HK-2 (cell line): ENCODE measurements around the gene PRMT1.

Source experiments
- DNase-seq: peaks from one replicate; pipeline ENCODE4 v3.0.0-alpha.2; 2018; ENCODE audit not compliant: unreplicated experiment

PRMT1 gene

DNA sequence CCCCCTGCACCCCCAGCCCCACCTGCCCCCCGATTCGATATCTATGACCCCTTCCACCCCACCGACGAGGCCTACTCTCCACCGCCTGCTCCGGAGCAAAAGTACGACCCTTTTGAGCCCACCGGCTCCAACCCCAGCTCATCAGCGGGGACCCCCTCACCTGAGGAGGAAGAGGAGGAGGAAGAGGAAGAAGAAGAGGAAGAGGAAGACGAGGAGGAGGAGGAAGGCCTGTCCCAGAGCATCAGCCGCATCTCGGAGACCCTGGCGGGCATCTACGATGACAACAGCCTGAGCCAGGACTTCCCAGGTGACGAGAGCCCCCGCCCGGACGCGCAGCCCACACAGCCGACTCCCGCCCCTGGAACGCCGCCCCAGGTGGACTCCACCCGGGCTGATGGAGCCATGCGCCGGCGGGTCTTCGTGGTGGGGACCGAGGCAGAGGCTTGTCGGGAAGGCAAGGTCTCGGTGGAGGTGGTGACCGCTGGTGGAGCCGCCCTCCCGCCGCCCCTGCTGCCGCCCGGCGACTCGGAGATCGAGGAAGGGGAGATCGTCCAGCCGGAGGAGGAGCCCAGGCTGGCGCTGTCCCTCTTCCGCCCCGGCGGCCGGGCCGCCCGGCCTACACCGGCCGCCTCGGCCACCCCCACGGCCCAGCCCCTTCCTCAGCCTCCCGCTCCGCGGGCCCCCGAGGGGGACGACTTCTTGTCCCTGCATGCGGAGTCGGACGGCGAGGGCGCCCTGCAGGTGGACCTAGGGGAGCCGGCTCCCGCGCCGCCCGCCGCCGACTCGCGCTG lies 25.8 kb upstream of the PRMT1 start:
- no peak for DNase-seq

DNA sequence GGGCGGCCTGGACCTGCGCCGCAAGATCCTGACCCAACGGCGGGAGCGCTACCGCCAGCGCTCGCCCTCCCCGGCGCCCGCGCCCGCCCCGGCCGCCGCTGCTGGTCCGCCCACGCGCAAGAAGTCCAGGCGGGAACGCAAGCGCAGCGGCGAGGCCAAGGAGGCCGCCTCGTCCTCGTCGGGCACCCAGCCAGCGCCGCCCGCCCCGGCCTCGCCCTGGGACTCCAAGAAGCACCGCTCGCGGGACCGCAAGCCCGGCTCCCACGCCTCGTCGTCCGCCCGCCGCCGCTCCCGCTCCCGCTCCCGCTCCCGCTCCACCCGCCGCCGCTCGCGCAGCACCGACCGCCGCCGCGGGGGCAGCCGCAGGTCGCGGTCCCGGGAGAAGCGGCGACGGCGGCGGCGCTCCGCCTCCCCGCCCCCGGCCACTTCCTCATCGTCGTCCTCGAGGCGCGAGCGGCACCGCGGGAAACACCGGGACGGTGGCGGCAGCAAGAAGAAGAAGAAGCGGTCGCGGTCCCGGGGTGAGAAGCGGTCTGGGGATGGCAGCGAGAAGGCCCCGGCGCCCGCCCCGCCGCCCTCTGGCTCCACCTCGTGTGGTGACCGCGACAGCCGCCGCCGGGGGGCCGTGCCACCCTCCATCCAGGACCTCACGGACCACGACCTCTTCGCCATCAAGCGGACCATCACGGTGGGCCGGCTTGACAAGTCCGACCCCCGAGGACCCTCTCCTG lies 25.1 kb upstream of the PRMT1 start:
- no peak for DNase-seq

DNA sequence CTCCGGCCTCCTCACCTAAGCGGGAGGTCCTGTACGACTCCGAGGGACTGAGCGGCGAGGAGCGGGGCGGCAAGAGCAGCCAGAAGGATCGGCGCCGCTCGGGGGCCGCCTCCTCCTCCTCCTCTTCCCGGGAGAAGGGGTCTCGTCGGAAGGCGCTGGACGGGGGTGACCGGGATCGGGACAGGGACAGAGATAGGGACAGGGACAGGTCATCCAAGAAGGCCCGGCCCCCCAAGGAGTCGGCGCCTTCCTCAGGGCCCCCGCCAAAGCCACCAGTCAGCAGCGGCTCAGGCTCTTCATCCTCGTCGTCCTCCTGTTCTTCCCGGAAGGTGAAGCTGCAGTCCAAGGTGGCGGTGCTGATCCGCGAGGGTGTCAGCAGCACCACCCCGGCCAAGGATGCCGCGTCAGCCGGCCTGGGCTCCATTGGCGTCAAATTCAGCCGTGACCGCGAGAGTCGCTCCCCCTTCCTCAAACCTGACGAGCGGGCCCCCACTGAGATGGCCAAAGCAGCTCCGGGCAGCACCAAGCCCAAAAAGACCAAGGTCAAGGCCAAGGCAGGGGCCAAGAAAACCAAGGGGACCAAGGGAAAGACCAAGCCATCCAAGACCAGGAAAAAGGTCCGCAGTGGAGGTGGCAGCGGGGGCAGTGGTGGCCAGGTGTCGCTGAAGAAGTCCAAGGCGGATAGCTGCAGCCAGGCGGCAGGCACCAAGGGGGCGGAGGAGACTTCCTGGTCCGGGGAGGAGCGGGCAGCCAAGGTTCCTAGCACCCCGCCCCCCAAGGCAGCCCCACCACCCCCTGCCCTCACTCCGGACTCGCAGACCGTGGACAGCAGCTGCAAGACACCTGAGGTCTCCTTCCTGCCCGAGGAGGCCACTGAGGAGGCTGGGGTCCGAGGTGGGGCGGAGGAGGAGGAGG lies 24.3 kb upstream of the PRMT1 start:
- no peak for DNase-seq

DNA sequence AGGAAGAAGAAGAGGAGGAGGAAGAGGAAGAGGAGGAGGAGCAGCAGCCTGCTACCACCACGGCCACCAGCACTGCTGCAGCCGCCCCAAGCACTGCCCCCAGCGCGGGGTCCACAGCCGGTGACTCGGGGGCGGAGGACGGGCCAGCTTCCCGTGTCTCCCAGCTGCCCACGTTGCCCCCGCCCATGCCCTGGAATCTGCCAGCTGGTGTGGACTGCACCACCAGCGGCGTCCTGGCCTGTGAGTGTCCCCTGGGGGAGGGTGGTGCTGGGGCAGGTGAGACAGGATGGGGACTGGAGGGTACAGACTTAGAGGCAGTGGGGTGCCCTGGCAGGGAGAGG lies 23.6 kb upstream of the PRMT1 start:
- DNase-seq, result no peak

DNA sequence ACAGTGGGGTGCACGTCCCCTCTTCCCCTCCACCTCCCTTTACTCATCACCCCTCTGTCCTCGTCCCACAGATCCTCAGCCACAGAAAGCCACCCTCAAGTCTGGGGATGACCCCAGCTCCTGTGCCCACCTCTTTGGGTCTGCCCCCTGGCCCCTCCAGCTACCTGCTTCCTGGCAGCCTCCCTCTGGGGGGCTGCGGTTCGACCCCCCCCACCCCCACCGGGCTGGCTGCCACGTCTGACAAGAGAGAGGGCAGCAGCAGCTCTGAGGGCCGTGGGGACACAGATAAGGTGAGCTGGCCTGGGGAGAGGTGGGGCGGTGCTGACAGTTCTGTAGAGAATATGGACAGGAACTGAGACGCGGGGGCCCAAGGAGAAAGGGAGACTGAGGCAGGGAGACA lies 22.5 kb upstream of the PRMT1 start:
- no peak for DNase-seq

DNA sequence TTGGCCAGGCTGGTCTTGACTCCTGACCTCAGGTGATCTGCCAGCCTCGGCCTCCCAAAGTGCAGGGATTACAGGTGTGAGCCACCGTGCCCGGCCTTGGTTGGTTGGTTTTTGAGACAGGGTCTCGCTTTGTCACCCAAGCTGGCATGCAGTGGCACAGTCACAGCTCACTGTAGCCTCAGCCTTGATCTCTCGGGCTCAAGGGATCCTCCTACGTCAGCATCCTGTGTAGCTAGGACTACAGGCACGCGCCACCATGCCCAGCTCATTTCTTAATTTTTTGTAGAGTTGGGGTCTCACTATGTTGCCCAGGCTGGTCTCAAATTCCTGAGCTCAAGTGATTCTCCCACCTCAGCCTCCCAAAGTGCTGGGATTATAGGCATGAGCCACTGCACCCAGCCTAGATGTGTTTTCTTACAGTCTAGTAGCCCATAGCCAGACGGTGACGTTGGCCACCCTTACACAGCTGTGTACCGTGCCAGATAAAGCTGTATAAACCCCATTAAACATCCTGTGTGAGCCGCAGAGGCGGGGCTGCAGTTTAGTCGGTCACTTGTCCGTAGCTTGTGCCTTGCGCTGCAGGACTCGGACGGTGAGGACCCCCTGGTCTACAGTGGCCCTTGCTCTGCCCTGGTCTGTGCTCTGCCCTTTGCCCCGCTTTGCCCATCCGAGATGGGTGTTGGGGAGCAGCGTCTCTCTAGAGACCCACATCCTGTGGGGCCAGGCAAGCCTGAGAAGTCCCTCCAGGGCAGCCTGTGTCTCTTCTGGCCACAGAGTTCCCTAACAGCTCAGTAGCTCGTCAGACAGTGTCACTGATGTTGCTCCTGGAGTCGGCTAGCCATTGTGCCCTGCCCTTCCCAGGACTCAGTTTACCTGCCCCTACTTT lies 21.3 kb upstream of the PRMT1 start:
- no peak for DNase-seq

DNA sequence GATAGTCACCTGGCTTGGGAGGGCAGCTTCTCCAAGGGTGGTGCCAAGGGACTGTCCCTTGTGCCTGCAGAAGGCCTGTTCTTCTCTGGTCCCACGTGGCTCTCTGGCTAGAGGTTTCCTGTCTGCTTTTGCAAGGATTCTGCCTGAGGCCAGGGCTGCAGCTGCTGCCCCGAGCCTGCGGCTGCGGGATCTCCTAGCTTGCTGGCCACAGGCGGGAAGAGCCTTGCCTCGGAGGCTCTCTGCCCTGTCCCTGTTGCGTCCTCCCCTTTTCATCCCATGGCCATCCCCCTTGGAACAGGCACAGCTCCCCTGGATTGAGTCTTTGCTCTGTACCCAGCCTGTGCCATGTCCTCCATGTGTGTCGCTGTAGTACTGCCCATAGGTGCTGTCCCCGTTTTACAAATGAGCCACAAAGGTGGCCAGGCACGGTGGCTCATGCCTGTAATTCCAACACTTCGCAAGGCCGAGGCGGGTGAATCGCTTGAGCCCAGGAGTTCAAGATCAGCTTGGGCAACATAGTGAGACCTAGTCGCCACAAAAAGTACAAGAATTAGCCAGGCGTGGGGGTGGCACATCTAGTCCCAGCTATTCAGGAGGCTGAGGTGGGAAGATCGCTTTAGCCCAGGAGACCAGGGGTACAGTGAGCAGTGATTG lies 20.5 kb upstream of the PRMT1 start:
- DNase-seq, result no peak

DNA sequence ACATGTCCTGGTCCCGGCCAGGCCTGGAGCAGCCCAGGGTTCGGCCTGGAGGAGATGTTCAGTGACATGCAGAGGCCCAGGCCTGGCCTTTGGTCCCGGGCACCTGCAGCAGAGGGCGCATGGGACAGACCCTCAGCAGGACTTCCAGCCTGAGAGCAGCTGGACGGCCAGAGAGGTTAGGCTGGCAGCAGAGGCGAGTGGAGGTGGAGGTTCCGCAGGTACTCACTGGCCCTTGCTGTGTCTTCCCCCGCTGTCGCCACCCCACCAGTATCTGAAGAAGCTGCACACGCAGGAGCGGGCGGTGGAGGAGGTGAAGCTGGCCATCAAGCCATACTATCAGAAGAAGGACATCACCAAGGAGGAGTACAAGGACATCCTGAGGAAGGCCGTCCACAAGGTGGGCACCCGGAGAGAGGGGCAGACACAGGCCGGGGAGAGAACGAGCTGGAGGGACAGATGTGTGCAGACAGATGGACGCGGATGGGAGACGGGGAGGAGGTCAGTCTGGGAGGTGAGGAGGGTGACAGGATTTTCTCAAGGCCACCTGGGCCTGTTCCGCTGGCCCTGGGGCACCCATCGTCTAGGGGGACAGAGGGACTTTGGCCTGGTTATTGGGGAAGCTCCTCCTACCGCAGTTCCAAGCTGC lies 19.5 kb upstream of the PRMT1 start:
- no peak for DNase-seq

DNA sequence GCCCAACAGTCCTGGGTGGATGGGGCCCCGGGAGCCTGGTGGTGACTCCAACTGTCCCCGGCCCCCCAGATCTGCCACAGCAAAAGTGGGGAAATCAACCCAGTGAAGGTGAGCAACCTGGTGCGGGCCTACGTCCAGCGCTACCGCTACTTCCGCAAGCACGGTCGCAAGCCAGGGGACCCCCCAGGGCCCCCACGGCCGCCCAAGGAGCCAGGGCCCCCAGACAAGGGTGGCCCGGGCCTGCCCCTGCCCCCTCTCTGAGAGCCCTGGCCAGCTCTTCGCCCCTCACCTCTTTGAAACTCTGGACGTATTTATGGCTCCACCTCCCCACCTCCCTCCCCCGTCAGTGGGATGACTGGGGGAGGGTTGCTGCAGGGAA lies 18.9 kb upstream of the PRMT1 start:
- DNase-seq, result no peak

DNA sequence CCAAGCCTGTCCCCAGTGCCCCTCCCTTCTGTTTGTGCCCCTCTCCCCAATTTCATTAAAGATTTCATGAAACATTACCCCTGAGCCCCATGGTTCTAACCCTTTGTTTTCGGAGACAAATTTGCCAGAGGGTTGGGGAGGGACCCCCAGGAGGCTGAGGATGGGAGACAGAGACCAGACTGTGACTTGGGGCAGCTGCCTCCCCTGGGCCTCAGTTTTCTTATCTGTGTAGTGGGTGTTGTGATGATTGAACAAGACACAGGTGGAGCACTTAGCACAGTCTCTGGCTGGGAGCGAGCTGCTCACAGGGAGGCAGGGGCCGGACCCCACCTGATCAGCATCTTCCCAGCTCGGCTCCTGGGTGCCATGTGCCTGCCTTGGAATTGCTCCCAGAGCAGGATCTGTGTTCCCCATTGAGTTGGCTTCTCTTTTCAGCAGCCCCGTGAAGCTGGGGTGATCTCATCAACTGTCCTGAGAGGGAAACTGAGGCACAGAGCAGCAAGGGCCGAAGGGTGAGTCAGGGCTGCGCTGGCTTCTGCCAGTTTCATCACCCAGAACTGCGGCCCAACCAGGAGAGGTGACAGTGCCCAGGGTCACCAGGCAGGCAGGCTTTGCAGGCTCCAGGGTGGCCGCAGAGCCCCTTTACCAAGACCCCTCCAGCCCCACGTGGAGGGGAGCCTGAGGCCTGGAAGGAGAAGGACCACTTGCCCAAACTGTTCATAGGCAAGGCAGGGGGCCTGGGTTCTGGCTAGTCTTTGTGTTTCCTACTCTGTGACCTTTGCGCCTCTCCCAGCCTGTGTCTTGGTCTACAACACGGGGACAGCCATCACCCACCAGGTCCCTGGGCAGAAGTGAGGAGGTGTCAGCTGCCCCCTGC lies 18.3 kb upstream of the PRMT1 start:
- DNase-seq, result no peak

DNA sequence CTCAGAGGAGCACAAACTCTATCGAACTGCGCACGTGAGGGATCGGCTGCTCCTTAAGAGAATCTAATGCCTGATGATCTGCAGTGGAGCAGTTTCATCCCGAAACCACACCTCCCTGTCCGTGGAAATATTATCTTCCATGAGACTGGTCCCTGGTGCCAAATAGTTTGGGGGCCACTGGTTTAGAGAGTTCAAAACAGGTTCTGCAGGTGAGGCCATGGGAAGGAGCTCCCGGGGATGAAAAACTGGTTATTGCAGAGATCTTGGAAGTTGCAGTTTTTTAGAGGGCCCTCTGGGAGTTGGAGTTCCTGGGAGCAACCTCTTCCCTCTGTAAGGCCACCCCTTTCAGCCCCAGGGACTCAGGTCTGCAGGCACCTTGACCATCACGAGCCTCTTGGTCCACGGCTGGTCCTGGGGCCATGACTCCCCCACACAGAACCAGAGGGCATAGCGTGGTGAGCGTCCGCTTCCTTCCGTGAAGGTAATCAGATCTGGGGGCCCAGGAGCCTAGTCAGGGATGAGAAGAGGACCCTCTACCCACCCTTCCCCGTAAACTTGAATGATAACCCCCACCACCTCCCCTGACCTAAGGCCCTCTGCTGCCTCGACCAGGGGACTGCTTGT lies 16.6 kb upstream of the PRMT1 start:
- no peak for DNase-seq

DNA sequence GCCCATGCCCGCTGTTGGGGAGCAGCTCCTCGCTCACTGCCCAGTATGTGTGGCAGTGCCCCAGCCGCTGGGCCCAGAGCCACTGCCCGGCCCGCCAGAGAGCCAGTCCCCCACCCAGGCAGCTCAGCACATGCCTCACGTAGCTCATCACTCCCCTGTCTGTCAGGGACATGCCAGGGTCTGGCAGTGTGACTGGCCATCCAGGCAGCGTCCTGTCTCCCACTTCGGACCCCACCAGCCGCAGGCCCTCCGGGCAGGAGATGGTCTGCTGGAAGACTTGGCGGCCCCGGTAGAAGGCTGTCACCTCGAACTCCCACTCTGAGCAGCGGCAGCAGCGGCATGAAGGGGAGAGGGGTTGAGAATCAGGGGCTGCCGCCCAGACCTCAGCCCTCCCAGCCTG lies 15.1 kb upstream of the PRMT1 start:
- DNase-seq, result no peak

DNA sequence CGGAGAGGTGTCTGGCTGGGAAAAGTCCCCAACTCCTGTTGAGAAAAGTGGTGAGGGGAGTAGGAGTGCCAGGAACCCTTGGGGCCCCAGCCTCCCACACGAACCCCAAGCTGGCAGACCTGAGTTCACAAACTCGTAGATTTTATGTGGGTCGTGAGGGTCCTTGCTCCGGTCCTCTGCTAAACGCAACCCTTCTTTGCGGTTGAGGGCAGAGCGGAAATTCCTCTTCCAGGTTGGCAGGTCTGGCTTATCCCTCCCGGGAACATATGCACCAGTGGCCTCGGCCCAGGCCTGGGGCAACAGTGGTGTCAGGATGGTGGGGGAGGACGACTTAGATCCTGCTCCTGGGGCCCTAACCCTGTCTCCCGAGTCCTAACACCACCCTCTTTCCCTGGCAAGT lies 13.8 kb upstream of the PRMT1 start:
- no peak for DNase-seq

DNA sequence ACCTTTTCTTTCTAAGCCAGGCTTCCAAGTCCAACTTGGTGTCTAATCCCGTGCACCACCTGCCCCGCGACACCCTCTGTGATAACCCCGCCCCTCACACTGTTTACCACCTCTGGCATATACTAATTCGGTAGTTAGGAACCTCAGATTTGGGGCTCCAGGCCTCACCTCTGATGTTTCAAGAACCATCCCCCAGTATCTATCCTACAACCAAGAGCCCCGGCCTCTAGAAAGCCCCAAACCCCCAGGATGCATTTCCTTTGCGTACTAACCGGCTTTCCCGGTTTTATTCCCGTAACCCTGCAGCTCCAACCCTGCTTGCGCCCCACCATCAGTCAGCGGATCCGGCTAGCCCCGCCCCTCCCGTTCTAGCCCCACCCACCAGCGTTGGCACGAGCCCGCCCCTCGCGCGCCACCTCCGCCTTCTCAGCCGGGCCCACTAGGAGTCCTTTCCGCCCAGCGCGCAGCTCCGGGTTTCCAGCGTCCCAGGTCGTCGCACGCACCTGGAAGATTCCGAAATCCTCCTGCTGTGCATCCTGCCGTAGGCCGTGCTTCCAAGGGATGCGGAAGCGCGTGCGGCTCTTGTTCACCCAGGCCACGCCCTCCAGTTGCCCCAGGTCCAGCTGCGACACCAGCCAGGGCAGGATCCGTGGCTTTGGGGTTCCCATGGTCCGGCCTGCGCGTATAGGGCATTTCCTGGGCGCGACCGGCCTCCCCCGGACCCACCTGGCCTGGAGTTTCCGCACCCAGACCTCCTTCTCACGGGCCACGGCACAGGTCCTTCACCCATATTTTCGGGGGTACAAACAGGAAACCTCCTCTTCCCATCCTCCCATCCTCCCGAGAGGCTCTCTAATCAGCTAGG lies 12.7 kb upstream of the PRMT1 start:
- DNase-seq, result peak; percentile 95

DNA sequence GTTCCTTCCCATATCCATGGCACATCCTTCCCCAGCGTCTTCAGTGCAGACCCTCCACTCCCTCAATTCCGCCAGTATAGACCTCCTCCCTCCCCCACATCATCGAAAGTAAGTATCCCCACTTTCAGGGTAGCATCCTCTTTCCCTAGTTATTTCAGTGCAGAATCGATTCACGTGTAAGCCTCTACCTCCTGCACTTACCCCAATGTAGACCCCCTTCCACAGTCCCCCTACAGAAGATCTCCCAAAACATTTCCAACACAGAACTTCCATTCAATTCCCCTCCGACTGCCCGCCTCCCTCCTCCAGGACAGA lies 12.1 kb upstream of the PRMT1 start:
- DNase-seq, result no peak

DNA sequence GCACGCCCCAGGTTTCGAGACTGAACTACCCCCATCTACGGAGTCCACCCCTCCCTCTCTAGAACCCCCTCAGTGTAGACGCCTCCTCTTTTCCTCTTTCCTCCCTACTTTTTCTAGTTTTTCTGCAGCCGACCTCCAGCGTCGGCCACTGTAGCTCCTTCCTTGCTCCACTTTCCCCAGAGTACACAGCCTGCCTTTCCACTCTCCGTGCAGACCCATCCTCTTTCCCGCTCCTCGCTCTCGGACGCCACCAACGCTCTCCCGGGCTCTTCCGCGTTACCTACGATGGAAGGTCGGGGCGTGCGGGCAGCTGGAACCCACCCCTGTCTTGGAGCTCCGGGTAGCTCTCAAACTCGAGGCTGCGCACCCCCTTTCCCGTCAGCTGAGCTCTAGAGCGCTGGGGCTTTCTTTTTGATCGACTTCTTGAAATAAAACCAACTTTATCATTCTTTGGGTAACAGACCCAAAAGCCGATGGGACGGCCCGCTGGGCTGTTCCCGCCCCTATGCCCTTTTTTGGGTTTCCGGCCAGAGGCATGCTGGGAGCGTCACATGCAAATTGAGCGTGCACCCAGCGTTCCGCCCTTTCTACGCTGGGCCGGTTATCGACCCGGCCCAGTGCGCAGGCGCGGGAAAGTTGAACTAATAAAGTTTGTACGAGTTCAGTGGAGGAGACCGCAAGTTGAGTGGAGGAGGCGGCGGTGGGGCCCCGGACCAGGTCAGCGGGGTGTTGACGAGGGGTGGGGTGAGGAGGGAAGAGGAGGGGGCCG lies 11.5 kb upstream of the PRMT1 start, which contains the start of the genes BCL2L12 and IRF3:
Gene BCL2L12 (plus strand): TSS at position 583 of the 769 bp plus-strand sequence. CDS start 760 bp downstream, outside the sequence.
Gene IRF3 (minus strand): TSS at position 507 of the 769 bp plus-strand sequence. CDS start 1,019 bp downstream, outside the sequence.
- DNase-seq, result peak; percentile 98

DNA sequence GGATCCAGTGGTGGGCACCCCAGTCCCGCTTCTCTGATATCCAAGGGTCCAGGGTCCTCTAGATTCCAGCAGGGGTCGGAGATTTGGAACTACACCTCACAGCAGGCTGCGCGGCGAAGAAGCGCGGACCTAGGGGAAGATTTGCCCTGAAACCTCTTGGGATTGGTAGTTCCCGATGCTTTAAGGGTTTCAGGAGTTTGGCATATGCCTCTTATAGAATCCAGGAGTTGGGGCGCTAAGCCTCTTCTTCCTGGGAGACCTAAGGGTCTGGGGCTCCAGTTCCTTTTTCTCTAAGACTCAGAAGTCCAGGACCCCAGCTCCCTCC lies 11.0 kb upstream of the PRMT1 start:
- no peak for DNase-seq
